ENCODE data around the gene EFHC2. TPM values are rescaled to one million over a fixed set of nuclear protein-coding genes. Genes with fewer than 3 reads are reported as not detected.

EFHC2 gene
- total and polyA plus RNA-seq, 2 of the 8 experiments (the other 6 are each of a cell fraction or from before 2014, with no cell fraction given), result 1.8 to 3.4 TPM

- no peaks in the 10 kb centered on the region for H3K36me3 ChIP-seq (ENCODE audit: control insufficient read depth in 2 of 4, insufficient read depth in 4 of 4, low read length in 3 of 4)
- H2BK120ac ChIP-seq (replicated peaks; ENCODE audit: low read depth, low read length), result no peak overlapping the region
- no peak overlapping the region for H3K27ac ChIP-seq (ENCODE audit: low read depth, low read length)
- no peak overlapping the region for H3K18ac ChIP-seq (ENCODE audit: extremely low read depth, low read length)
- H3K23me2 ChIP-seq (ENCODE audit: low read depth, low read length), result no peaks in the 10 kb centered on the region
- no peak for FAIRE-seq
- H2AFZ ChIP-seq (ENCODE audit: low read length), result no peak overlapping the region
- no peak overlapping the region for H2AK5ac ChIP-seq (ENCODE audit: low read depth, low read length)
- no peak overlapping the region for H3K56ac ChIP-seq (replicated peaks; ENCODE audit: insufficient read length, low read depth, low read length)
- no peak overlapping the region for H4K5ac ChIP-seq (ENCODE audit: insufficient read length, low read depth, low read length)
- no peak overlapping the region for H3K4me2 ChIP-seq (ENCODE audit: insufficient read depth in 1 of 2, low read depth in 2 of 2, low read length in 2 of 2)
- no peak overlapping the region for H2BK20ac ChIP-seq (ENCODE audit: low read length)
- CTCF ChIA-PET (ENCODE audit: partially characterized antibody), result no interaction called here
- H3K4me1 ChIP-seq (replicated peaks in 1 of 4; ENCODE audit: control insufficient read depth in 3 of 4, insufficient read depth in 4 of 4, low read length in 3 of 4), result no peaks in the 10 kb centered on the region
- no peak overlapping the region for H3K9ac ChIP-seq (replicated peaks in 1 of 4; ENCODE audit: extremely low read depth in 1 of 4, low read depth in 3 of 4, low read length in 3 of 4)
- POLR2A ChIA-PET (ENCODE audit: partially characterized antibody), result no interaction called here
- no peak overlapping the region for H2BK12ac ChIP-seq (ENCODE audit: low read depth, low read length)
- no peaks in the 10 kb centered on the region for H3K79me1 ChIP-seq (ENCODE audit: low read depth, low read length)
- TF ChIP-seq BRCA1 (IDR thresholded peaks at IDR 0.05; ENCODE audit: low read depth, low read length), result no peak
- TF ChIP-seq HDAC6 (IDR thresholded peaks at IDR 0.05; ENCODE audit: low read depth, low read length), result no peak
- TF ChIP-seq RNF2 (IDR thresholded peaks at IDR 0.05; ENCODE audit: borderline replicate concordance, low read depth, low read length, missing control alignments, poor library complexity, severe bottlenecking), result no peak
- peak; percentile 35; the same call in 1 of the 2 replicates for TF ChIP-seq CEBPB (IDR thresholded peaks at IDR 0.05; ENCODE audit: low read depth, low read length)
- no peak overlapping the region for H2BK15ac ChIP-seq (ENCODE audit: low read length)
- H3K79me2 ChIP-seq (ENCODE audit: control insufficient read depth in 1 of 2, insufficient read depth in 2 of 2, low read length in 2 of 2), result no peaks in the 10 kb centered on the region
- no peak overlapping the region for H4K8ac ChIP-seq (ENCODE audit: extremely low read depth, insufficient read depth, low read length)
- H2BK5ac ChIP-seq (ENCODE audit: low read depth, low read length), result no peak overlapping the region
- no peaks in the 10 kb centered on the region for H4K20me1 ChIP-seq (replicated peaks in 1 of 2; ENCODE audit: control insufficient read depth in 1 of 2, insufficient read depth in 2 of 2, low read length in 2 of 2)
- no peak overlapping the region for H3K4ac ChIP-seq (replicated peaks; ENCODE audit: insufficient read length, low read depth, low read length)
- 91% methylated on average over 2 of the region's 2 CpGs; no CpG with 5 or more reads in 1 of the 2 experiments for WGBS, 2 experiments (ENCODE audit: extremely low coverage in 1 of 2, insufficient coverage in 1 of 2, insufficient read length in 1 of 2, insufficient replicate concordance in 2 of 2, low coverage in 1 of 2, low lambda C conversion rate in 2 of 2, missing lambda C conversion rate in 1 of 2)
- no peak for DNase-seq (ENCODE audit: low read depth in 1 of 2, low spot score in 2 of 2)
- no peak overlapping the region for H3K4me3 ChIP-seq (ENCODE audit: extremely low read depth in 1 of 4, insufficient read depth in 2 of 4, low read depth in 3 of 4, low read length in 4 of 4)
- no peak overlapping the region for H4K91ac ChIP-seq (replicated peaks; ENCODE audit: insufficient read length, low read length)
- H3K14ac ChIP-seq (ENCODE audit: insufficient read length), result no peak overlapping the region
- H3K9me3 ChIP-seq (ENCODE audit: insufficient read depth in 2 of 2, low read depth in 1 of 2, low read length in 1 of 2), result no peaks in the 10 kb centered on the region
- no peaks in the 10 kb centered on the region for H3K27me3 ChIP-seq (replicated peaks in 1 of 4; ENCODE audit: control insufficient read depth in 3 of 4, extremely low read depth in 1 of 4, insufficient read depth in 3 of 4, low read length in 3 of 4)
- no peak overlapping the region for H3K23ac ChIP-seq (ENCODE audit: insufficient read length)
Observed at GRCh38 chrX:44291468-44292092, 51.9 kb downstream of the EFHC2 start.
